IMR-90 (cell line): ENCODE measurements around the gene MROH8. TPM values are rescaled to one million over a fixed set of nuclear protein-coding genes. Genes with fewer than 3 reads are reported as not detected.

ENCODE experiments used
- ATAC-seq: fragments of 200-7000 bp; cut with Tn5 transposase; 2 replicates; pipeline ENCODE4 v1.9.1; 2020; ENCODE audit warnings: low read depth, mild to moderate bottlenecking, moderate library complexity
- BruUV-seq: library from RNA; stranded (reverse); fragments of 400-500 nt; replicated peaks from 2 replicates; lab custom pipeline; 2021; lab: Mats Ljungman, UMichigan
- CTCF ChIA-PET: fragments of 300-600 bp; formaldehyde crosslinking; extraction: SDS; loops from one replicate; lab custom pipeline; 2021; ENCODE audit warnings: antibody characterized with exemption; lab: Yijun Ruan, JAX
- POLR2A ChIA-PET: fragments of 300-600 bp; sonication (Branson Sonifier 250); formaldehyde crosslinking; loops from one replicate; lab custom pipeline; 2022; ENCODE audit warnings: antibody characterized with exemption; ENCODE audit not compliant: unreplicated experiment; lab: Charles Lee
- DNase-seq: peaks from one replicate; pipeline ENCODE4 v3.0.0; 2013
- H2AFZ ChIP-seq: replicated peaks from 2 replicates; pipeline ENCODE3; 2013; ENCODE audit warnings: low read length, mild to moderate bottlenecking; ENCODE audit not compliant: poor library complexity
- H2AK5ac ChIP-seq: 2 replicates; pipeline ENCODE4 v1.6.1; 2013; ENCODE audit warnings: low read depth, low read length, inconsistent platforms
- H2AK9ac ChIP-seq: replicated peaks from 2 replicates; pipeline ENCODE3; 2013; ENCODE audit warnings: mild to moderate bottlenecking, low read depth, low read length, moderate library complexity; ENCODE audit not compliant: poor library complexity
- H2BK120ac ChIP-seq: 2 replicates; pipeline ENCODE4 v1.6.1; 2013; ENCODE audit warnings: low read depth, low read length, inconsistent platforms
- H2BK15ac ChIP-seq: 3 replicates; pipeline ENCODE4 v1.6.1; 2013; ENCODE audit warnings: low read depth, low read length, inconsistent platforms
- H2BK20ac ChIP-seq: 2 replicates; pipeline ENCODE4 v1.6.1; 2013; ENCODE audit warnings: low read depth, mild to moderate bottlenecking, inconsistent platforms, low read length, moderate library complexity
- H2BK5ac ChIP-seq: 2 replicates; pipeline ENCODE4 v1.6.1; 2013; ENCODE audit warnings: mild to moderate bottlenecking, low read depth, low read length, inconsistent platforms; ENCODE audit not compliant: poor library complexity, severe bottlenecking
- H3K14ac ChIP-seq: replicated peaks from 2 replicates; pipeline ENCODE4 v1.6.1; 2013; ENCODE audit warnings: low read depth, low read length, inconsistent platforms
- H3K18ac ChIP-seq: 2 replicates; pipeline ENCODE4 v1.6.1; 2013; ENCODE audit warnings: low read depth, low read length, control low read depth
- H3K23ac ChIP-seq: 2 replicates; pipeline ENCODE4 v1.6.1; 2013; ENCODE audit warnings: low read depth, low read length, inconsistent platforms
- H3K27ac ChIP-seq: 2 replicates; pipeline ENCODE4 v1.5.1; 2013; ENCODE audit warnings: mild to moderate bottlenecking, control low read depth, low read length; ENCODE audit not compliant: insufficient read depth
- H3K27me3 ChIP-seq: 2 replicates; pipeline ENCODE4 v1.6.1; 2013; ENCODE audit warnings: low read length; ENCODE audit not compliant: control insufficient read depth, insufficient read depth
- H3K36me3 ChIP-seq: 2 replicates; pipeline ENCODE4 v1.6.1; 2013; ENCODE audit warnings: low read length, mixed read lengths; ENCODE audit not compliant: control insufficient read depth, insufficient read depth
- H3K4ac ChIP-seq: 2 replicates; pipeline ENCODE4 v1.6.1; 2013; ENCODE audit warnings: low read depth, low read length, inconsistent platforms
- H3K4me1 ChIP-seq: 2 replicates; pipeline ENCODE4 v1.6.1; 2013; ENCODE audit warnings: low read length, mixed read lengths; ENCODE audit not compliant: control insufficient read depth, insufficient read depth
- H3K4me2 ChIP-seq: 2 replicates; pipeline ENCODE4 v1.6.1; 2013; ENCODE audit warnings: low read depth, mild to moderate bottlenecking, control low read depth, low read length, moderate library complexity
- H3K4me3 ChIP-seq: 2 replicates; pipeline ENCODE4 v1.5.1; 2013; ENCODE audit warnings: low read depth, mild to moderate bottlenecking, control low read depth, low read length, moderate library complexity; ENCODE audit not compliant: insufficient read depth
- H3K56ac ChIP-seq: 2 replicates; pipeline ENCODE4 v1.6.1; 2013; ENCODE audit warnings: low read length, inconsistent platforms; ENCODE audit not compliant: insufficient read depth; ENCODE audit errors: extremely low read depth
- H3K79me1 ChIP-seq, 2 experiments: 2 replicates each; pipeline ENCODE4 v1.6.1; 2013; ENCODE audit warnings: low read length in 2 of 2, inconsistent platforms in 1 of 2, low read depth in 1 of 2
- H3K9ac ChIP-seq: 2 replicates; pipeline ENCODE4 v1.6.1; 2013; ENCODE audit warnings: low read depth, low read length, control low read depth
- H3K9me1 ChIP-seq: 2 replicates; pipeline ENCODE4 v1.6.1; 2013; ENCODE audit warnings: low read length, inconsistent platforms; ENCODE audit not compliant: insufficient read depth
- H3K9me3 ChIP-seq: 2 replicates; pipeline ENCODE4 v1.6.1; 2013; ENCODE audit warnings: low read length; ENCODE audit not compliant: control insufficient read depth, insufficient read depth
- H4K20me1 ChIP-seq: 2 replicates; pipeline ENCODE4 v1.6.1; 2013; ENCODE audit warnings: low read length, inconsistent platforms; ENCODE audit not compliant: insufficient read depth
- H4K5ac ChIP-seq: 2 replicates; pipeline ENCODE4 v1.6.1; 2013; ENCODE audit warnings: mild to moderate bottlenecking, low read depth, low read length, control low read depth
- H4K8ac ChIP-seq, 2 experiments: 2 replicates each; pipeline ENCODE4 v1.6.1; 2013; ENCODE audit warnings: low read depth in 2 of 2, low read length in 2 of 2, control low read depth in 1 of 2, inconsistent platforms in 1 of 2
- H4K91ac ChIP-seq: 2 replicates; pipeline ENCODE4 v1.6.1; 2013; ENCODE audit warnings: low read depth, low read length, inconsistent platforms; ENCODE audit not compliant: insufficient read depth
- ELK1 ChIP-seq: fragments of 150-350 bp; IDR thresholded peaks from 2 replicates; pipeline ENCODE4 v1.6.1; 2016; ENCODE audit warnings: low read depth, mild to moderate bottlenecking, low read length, moderate library complexity, borderline replicate concordance
- FOS ChIP-seq: fragments of 150-350 bp; IDR thresholded peaks from 2 replicates; pipeline ENCODE4 v1.6.1; 2016; ENCODE audit warnings: low read depth, low read length
- SMC3 ChIP-seq: fragments of 150-350 bp; IDR thresholded peaks from 2 replicates; pipeline ENCODE4 v1.6.1; 2016; ENCODE audit warnings: low read depth, mild to moderate bottlenecking, antibody characterized with exemption, low read length, moderate library complexity
- WGBS, 2 experiments: methylation state at CpG; one replicate each; pipeline versions ENCODE4 v1.1.5 to v1.1.7; 2013; ENCODE audit warnings: missing lambda C conversion rate in 2 of 2; ENCODE audit not compliant: insufficient read length in 1 of 2; ENCODE audit errors: extremely low coverage in 2 of 2; 5-methylcytosine and 5-hydroxymethylcytosine counted together
- dilution Hi-C: fragments of 300-500 bp; cut with HindIII; formaldehyde crosslinking; loops from one replicate; pipeline ENCODE4 v1.14.3; 2018; ENCODE audit warnings: low sequenced_read_pairs; ENCODE audit not compliant: unreplicated experiment
- in situ Hi-C: fragments of 300-500 bp; cut with MboI; formaldehyde crosslinking; loops from 3 replicates; pipeline ENCODE4 v1.14.3; 2019; ENCODE audit warnings: low sequenced_read_pairs, inconsistent platforms, mixed read lengths
- intact Hi-C: fragments of 100-400 bp; cut with micrococcal nuclease; formaldehyde crosslinking; loops from 2 replicates; pipeline ENCODE4 v1.10.0; 2022
- polyA plus RNA-seq, 3 experiments: library from polyadenylated mRNA; depleted of rRNA; stranded (reverse); fragments of >200 nt; gene quantifications; 2 replicates each; pipeline ENCODE4 v1.2.3, GENCODE V29; 2012; ENCODE audit warnings: low replicate concordance in 1 of 3
- total RNA-seq: library from RNA; depleted of rRNA; stranded (reverse); fragments of >200 nt; gene quantifications from 2 replicates; pipeline ENCODE4 v1.2.3, GENCODE V29; 2012

Gene MROH8
- total and polyA plus RNA-seq, 2 of the 4 experiments (the other 2 are of a cell fraction), result 1.3 to 1.8 TPM

- DNase-seq (no peak), ATAC-seq (no peak)
- ChIA-PET CTCF (no interaction called here), POLR2A (no interaction called here)
- no peak overlapping the region; the same call in 2 of the 3 replicates for H2BK15ac ChIP-seq
- intact Hi-C loops (no loop called here), in situ Hi-C loops (loop anchor here (10.0 kb wide), 1 partner anchor 181 kb away; no protein-coding TSS in a partner anchor), dilution Hi-C loops (no loop called here)
- H3K4me3 ChIP-seq, result no peak overlapping the region
- H2AFZ ChIP-seq, result no peak overlapping the region
- no peak overlapping the region for H4K5ac ChIP-seq
- H3K4me2 ChIP-seq, result no peak overlapping the region
- no peak overlapping the region for H2AK9ac ChIP-seq
- H3K4ac ChIP-seq, result no peak overlapping the region; the same call in 1 of the 2 replicates
- BruUV-seq, result no TSS peak
- H3K27me3 ChIP-seq, result no peaks in the 10 kb centered on the region
- H3K9ac ChIP-seq, result no peak overlapping the region
- H4K8ac ChIP-seq, result no peak overlapping the region
- no peak overlapping the region for H3K56ac ChIP-seq
- H3K4me1 ChIP-seq, result peaks cover 3% of the 10 kb centered on the region
- H2BK20ac ChIP-seq, result no peak overlapping the region
- H3K36me3 ChIP-seq, result peaks cover 44% of the 10 kb centered on the region
- no peaks in the 10 kb centered on the region for H3K9me3 ChIP-seq
- H3K9me1 ChIP-seq, result peaks cover 30% of the 10 kb centered on the region
- H3K18ac ChIP-seq, result no peak overlapping the region
- no peak overlapping the region for H2BK120ac ChIP-seq
- no peak overlapping the region for H2BK5ac ChIP-seq
- no peak overlapping the region for H3K14ac ChIP-seq
- no peak overlapping the region for H3K23ac ChIP-seq
- H4K91ac ChIP-seq, result no peak overlapping the region
- H4K20me1 ChIP-seq, result peaks cover 30% of the 10 kb centered on the region
- peak overlapping the region; percentile 4; the same call in 1 of the 2 replicates for H2AK5ac ChIP-seq
- H3K79me1 ChIP-seq, result peaks cover 46 to 57% of the 10 kb centered on the region in 2 experiments
- H3K27ac ChIP-seq, result no peak overlapping the region
- no peak for TF ChIP-seq FOS
- TF ChIP-seq SMC3, result no peak
- no peak for TF ChIP-seq ELK1
- 92% methylated on average over 2 of the region's 3 CpGs; no CpG with 5 or more reads in 1 of the 2 experiments for WGBS, 2 experiments
Observed at GRCh38 chr20:37204056-37204455, 24.7 kb upstream of the MROH8 start.
